Caco-2 (cell line): ENCODE measurements around the gene LRBA. TPM values are rescaled to one million over a fixed set of nuclear protein-coding genes. Genes with fewer than 3 reads are reported as not detected.

Experiments used
- BruUV-seq: library from RNA; stranded (reverse); fragments of 400-500 nt; replicated peaks from 2 replicates; lab custom pipeline; 2021; lab: Mats Ljungman, UMichigan
- CTCF ChIA-PET: fragments of 300-600 bp; sonication (Branson Sonifier 250); formaldehyde crosslinking; loops from one replicate; lab custom pipeline; 2022; ENCODE audit warnings: antibody characterized with exemption; lab: Charles Lee
- POLR2A ChIA-PET: fragments of 300-600 bp; sonication (Branson Sonifier 250); formaldehyde crosslinking; loops from one replicate; lab custom pipeline; 2022; ENCODE audit warnings: antibody characterized with exemption; lab: Charles Lee
- DNase-seq, 2 experiments: peaks; one replicate each; pipeline versions ENCODE4 v3.0.0 to v3.0.0-alpha.2; 2020 to 2022
- H3K27me3 ChIP-seq: replicated peaks from 2 replicates; pipeline ENCODE4 v1.6.0; 2011; ENCODE audit warnings: low read length; ENCODE audit not compliant: control insufficient read depth, insufficient read depth
- H3K36me3 ChIP-seq: 2 replicates; pipeline ENCODE4 v1.5.1; 2011; ENCODE audit warnings: low read length; ENCODE audit not compliant: control insufficient read depth, insufficient read depth
- H3K4me1 ChIP-seq: fragments of 250-450 bp; sonication (Bioruptor Pico); 2 replicates; pipeline ENCODE4 v1.5.1; 2020; ENCODE audit warnings: mild to moderate bottlenecking
- H3K4me3 ChIP-seq: 2 replicates; pipeline ENCODE4 v1.5.1; 2011; ENCODE audit warnings: low read depth, mild to moderate bottlenecking, control low read depth, low read length
- H3K9me3 ChIP-seq: fragments of 250-450 bp; sonication (Bioruptor Pico); 2 replicates; pipeline ENCODE4 v1.5.1; 2020; ENCODE audit warnings: mild to moderate bottlenecking, moderate library complexity
- H3K27ac Mint-ChIP-seq: one replicate; pipeline ENCODE4 v1.8.0; 2022; ENCODE audit warnings: mixed read lengths; ENCODE audit not compliant: unreplicated experiment
- H3K27me3 Mint-ChIP-seq: one replicate; pipeline ENCODE4 v1.8.0; 2022; ENCODE audit warnings: mixed read lengths; ENCODE audit not compliant: insufficient read depth, unreplicated experiment
- H3K36me3 Mint-ChIP-seq: one replicate; pipeline ENCODE4 v1.8.0; 2022; ENCODE audit warnings: mild to moderate bottlenecking, mixed read lengths; ENCODE audit not compliant: insufficient read depth, unreplicated experiment
- H3K4me1 Mint-ChIP-seq: one replicate; pipeline ENCODE4 v1.8.0; 2022; ENCODE audit warnings: low read depth, mixed read lengths; ENCODE audit not compliant: unreplicated experiment
- H3K4me3 Mint-ChIP-seq: one replicate; pipeline ENCODE4 v1.8.0; 2022; ENCODE audit warnings: mild to moderate bottlenecking, moderate library complexity, mixed read lengths; ENCODE audit not compliant: unreplicated experiment
- H3K9me3 Mint-ChIP-seq: one replicate; pipeline ENCODE4 v1.8.0; 2022; ENCODE audit warnings: mixed read lengths; ENCODE audit not compliant: unreplicated experiment
- CTCF ChIP-seq, 2 experiments: fragments of 200-600 bp in 1 of 2; IDR thresholded peaks; 1 replicate in 1 of 2; 2 replicates in 1 of 2; pipeline versions ENCODE4 v1.5.1 to v1.8.0; 2011 to 2022; ENCODE audit warnings: antibody characterized with exemption in 1 of 2, control low read depth in 1 of 2, inconsistent platforms in 1 of 2, low read depth in 1 of 2, low read length in 1 of 2, mild to moderate bottlenecking in 1 of 2, moderate library complexity in 1 of 2; ENCODE audit not compliant: insufficient read depth in 1 of 2, severe bottlenecking in 1 of 2, unreplicated experiment in 1 of 2
- intact Hi-C: fragments of 100-400 bp; cut with micrococcal nuclease; formaldehyde crosslinking; loops from one replicate; pipeline ENCODE4 v1.10.0; 2022; ENCODE audit not compliant: unreplicated experiment
- total RNA-seq: library from RNA; stranded (reverse); gene quantifications from 2 replicates; pipeline ENCODE4 v1.2.3, GENCODE V29; 2022

LRBA gene
- total RNA-seq, 1 experiment from 2014 or later: 53.2 TPM

DNA sequence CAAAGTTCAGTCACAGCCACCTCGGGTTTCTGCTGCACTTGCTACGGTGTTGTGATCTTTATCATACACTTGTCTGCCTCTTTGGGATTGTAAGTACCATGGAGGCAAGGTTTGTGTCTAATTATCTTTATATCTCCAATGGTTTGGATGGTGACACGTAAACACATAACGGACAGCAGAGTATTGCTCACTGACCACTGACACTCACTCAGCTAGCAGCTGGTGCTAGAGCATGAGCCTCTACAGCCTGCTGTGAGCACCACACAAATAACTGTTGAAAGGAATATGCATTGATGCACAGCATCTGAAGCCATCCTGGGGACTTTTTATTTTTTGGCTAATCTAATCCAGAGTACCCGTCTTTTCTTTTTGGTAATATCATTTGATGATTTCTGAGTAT lies 780.8 kb downstream of the LRBA start:
- no peak for TF ChIP-seq CTCF (IDR thresholded peaks at IDR 0.05; ENCODE audit: insufficient read depth in 1 of 2, low read depth in 1 of 2, low read length in 1 of 2, severe bottlenecking in 1 of 2, unreplicated experiment in 1 of 2)
- Histone ChIP-seq H3K36me3 (no peaks in the 10 kb centered on the region), H3K4me3 (no peak overlapping the region), H3K4me1 (no peaks in the 10 kb centered on the region), H3K9me3 (no peaks in the 10 kb centered on the region), H3K27me3 (no peaks in the 10 kb centered on the region)
- no peak for DNase-seq
- intact Hi-C loops: loop anchor here (2.0 kb wide), 1 partner anchor 253 kb away; no protein-coding TSS in a partner anchor
- peaks cover 5% of the 10 kb centered on the region for H3K36me3 Mint-ChIP-seq
- ChIA-PET CTCF (no interaction called here), POLR2A (no interaction called here)
- no peaks in the 10 kb centered on the region for H3K27me3 Mint-ChIP-seq
- H3K4me3 Mint-ChIP-seq: no peak overlapping the region
- H3K4me1 Mint-ChIP-seq: peaks cover 7% of the 10 kb centered on the region
- no TSS peak for BruUV-seq
- no peaks in the 10 kb centered on the region for H3K9me3 Mint-ChIP-seq
- no peak overlapping the region for H3K27ac Mint-ChIP-seq

DNA sequence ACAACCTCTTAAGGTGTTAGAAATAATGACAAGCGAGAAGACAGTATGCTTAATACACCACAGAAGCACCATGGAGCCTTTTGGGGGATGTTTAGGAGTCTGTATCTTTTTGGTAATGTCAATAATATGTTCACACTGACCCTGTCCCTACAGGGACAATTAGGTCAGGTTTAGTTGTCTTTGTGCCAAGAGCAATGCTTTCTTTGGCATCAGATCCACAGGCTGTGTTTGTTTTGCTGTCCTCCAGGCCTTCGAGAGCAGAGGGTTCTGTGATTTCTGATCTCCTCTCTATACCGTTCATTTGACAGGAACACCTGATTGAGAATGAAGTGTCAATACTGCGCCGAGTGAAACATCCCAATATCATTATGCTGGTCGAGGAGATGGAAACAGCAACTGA lies 783.1 kb downstream of the LRBA start:
- intact Hi-C loops: no loop called here
- Mint-ChIP-seq H3K4me1 (peaks cover 7% of the 10 kb centered on the region), H3K36me3 (peaks cover 5% of the 10 kb centered on the region), H3K4me3 (no peak overlapping the region), H3K27me3 (no peaks in the 10 kb centered on the region), H3K9me3 (no peaks in the 10 kb centered on the region), H3K27ac (no peak overlapping the region)
- no peak for TF ChIP-seq CTCF (IDR thresholded peaks at IDR 0.05; ENCODE audit: insufficient read depth in 1 of 2, low read depth in 1 of 2, low read length in 1 of 2, severe bottlenecking in 1 of 2, unreplicated experiment in 1 of 2)
- ChIA-PET POLR2A (no interaction called here), CTCF (no interaction called here)
- DNase-seq: no peak
- Histone ChIP-seq H3K4me3 (no peak overlapping the region), H3K36me3 (no peaks in the 10 kb centered on the region), H3K9me3 (no peaks in the 10 kb centered on the region), H3K27me3 (no peaks in the 10 kb centered on the region), H3K4me1 (no peaks in the 10 kb centered on the region)
- no TSS peak for BruUV-seq

- CTCF ChIA-PET: no interaction called here
- Histone ChIP-seq H3K4me1 (no peaks in the 10 kb centered on the region), H3K27me3 (no peaks in the 10 kb centered on the region), H3K36me3 (no peaks in the 10 kb centered on the region), H3K9me3 (no peaks in the 10 kb centered on the region), H3K4me3 (no peak overlapping the region)
- intact Hi-C loops: no loop called here
- TF ChIP-seq CTCF (IDR thresholded peaks at IDR 0.05; ENCODE audit: insufficient read depth in 1 of 2, low read depth in 1 of 2, low read length in 1 of 2, severe bottlenecking in 1 of 2, unreplicated experiment in 1 of 2): no peak
- H3K4me3 Mint-ChIP-seq: no peak overlapping the region
- H3K27me3 Mint-ChIP-seq: no peaks in the 10 kb centered on the region
- no peaks in the 10 kb centered on the region for H3K9me3 Mint-ChIP-seq
- H3K4me1 Mint-ChIP-seq: peaks cover 7% of the 10 kb centered on the region
- DNase-seq: no peak
- peaks cover 5% of the 10 kb centered on the region for H3K36me3 Mint-ChIP-seq
- no TSS peak for BruUV-seq
- POLR2A ChIA-PET: no interaction called here
- no peak overlapping the region for H3K27ac Mint-ChIP-seq
These were observed 783.8 kb downstream of the LRBA start for GRCh38 chr4:150231107-150231770.
